DND-41 (cell line): ENCODE results near the gene LSG1.

Experiments used
- ATAC-seq: fragments of 200-7000 bp; cut with Tn5 transposase; 3 replicates; pipeline ENCODE4 v1.9.1; 2021; ENCODE audit warnings: low read depth; ENCODE audit not compliant: insufficient read depth
- DNase-seq: peaks from one replicate; pipeline ENCODE4 v3.0.0-alpha.2; 2020
- H2AFZ ChIP-seq: 2 replicates; pipeline ENCODE4 v1.6.0; 2012; ENCODE audit warnings: low read depth, low read length
- H3K27ac ChIP-seq: 2 replicates; pipeline ENCODE4 v1.5.1; 2012; ENCODE audit warnings: low read length, inconsistent platforms
- H3K27me3 ChIP-seq: fragments of 200-600 bp; sonication (generic); 2 replicates; pipeline ENCODE4 v1.6.0; 2012; ENCODE audit warnings: low read length, mild to moderate bottlenecking, inconsistent platforms; ENCODE audit not compliant: insufficient read depth, poor library complexity
- H3K36me3 ChIP-seq: 2 replicates; pipeline ENCODE4 v1.5.1; 2012; ENCODE audit warnings: low read length, inconsistent platforms; ENCODE audit not compliant: insufficient read depth
- H3K4me1 ChIP-seq: 2 replicates; pipeline ENCODE4 v1.5.1; 2012; ENCODE audit warnings: mild to moderate bottlenecking, low read length; ENCODE audit not compliant: insufficient read depth
- H3K4me2 ChIP-seq: 2 replicates; pipeline ENCODE4 v1.6.0; 2012; ENCODE audit warnings: mild to moderate bottlenecking, moderate library complexity, low read length, inconsistent platforms; ENCODE audit not compliant: insufficient read depth
- H3K4me3 ChIP-seq, 2 experiments: fragments of 200-600 bp in 1 of 2; shearing (Covaris generic) in 1 of 2; 2 replicates each; pipeline ENCODE4 v1.5.1; 2012 to 2016; ENCODE audit warnings: inconsistent platforms in 2 of 2, low read length in 2 of 2, mild to moderate bottlenecking in 2 of 2, low read depth in 1 of 2, moderate library complexity in 1 of 2
- H3K79me2 ChIP-seq: 2 replicates; pipeline ENCODE4 v1.6.0; 2012; ENCODE audit warnings: low read length, inconsistent platforms; ENCODE audit not compliant: insufficient read depth
- H3K9ac ChIP-seq: 2 replicates; pipeline ENCODE4 v1.6.0; 2012; ENCODE audit warnings: low read depth, mild to moderate bottlenecking, inconsistent platforms, low read length, moderate library complexity
- H3K9me3 ChIP-seq: 2 replicates; pipeline ENCODE4 v1.5.1; 2012; ENCODE audit warnings: low read length, moderate library complexity, mild to moderate bottlenecking, inconsistent platforms; ENCODE audit not compliant: insufficient read depth, severe bottlenecking
- H4K20me1 ChIP-seq: 2 replicates; pipeline ENCODE4 v1.6.0; 2012; ENCODE audit warnings: low read length; ENCODE audit not compliant: insufficient read depth
- EZH2 ChIP-seq: IDR thresholded peaks from 3 replicates; pipeline ENCODE4 v1.6.1; 2012; ENCODE audit warnings: borderline replicate concordance, low read depth, mild to moderate bottlenecking, moderate library complexity, low read length, inconsistent platforms; ENCODE audit not compliant: severe bottlenecking
- TF ChIP-seq, protein P1 (sequence below): IDR thresholded peaks from 2 replicates; pipeline ENCODE4 v1.5.1; 2012; ENCODE audit warnings: borderline replicate concordance, low read length, moderate library complexity, mild to moderate bottlenecking; ENCODE audit not compliant: poor library complexity, severe bottlenecking; ENCODE audit errors: extremely low read depth

Gene LSG1

DNA sequence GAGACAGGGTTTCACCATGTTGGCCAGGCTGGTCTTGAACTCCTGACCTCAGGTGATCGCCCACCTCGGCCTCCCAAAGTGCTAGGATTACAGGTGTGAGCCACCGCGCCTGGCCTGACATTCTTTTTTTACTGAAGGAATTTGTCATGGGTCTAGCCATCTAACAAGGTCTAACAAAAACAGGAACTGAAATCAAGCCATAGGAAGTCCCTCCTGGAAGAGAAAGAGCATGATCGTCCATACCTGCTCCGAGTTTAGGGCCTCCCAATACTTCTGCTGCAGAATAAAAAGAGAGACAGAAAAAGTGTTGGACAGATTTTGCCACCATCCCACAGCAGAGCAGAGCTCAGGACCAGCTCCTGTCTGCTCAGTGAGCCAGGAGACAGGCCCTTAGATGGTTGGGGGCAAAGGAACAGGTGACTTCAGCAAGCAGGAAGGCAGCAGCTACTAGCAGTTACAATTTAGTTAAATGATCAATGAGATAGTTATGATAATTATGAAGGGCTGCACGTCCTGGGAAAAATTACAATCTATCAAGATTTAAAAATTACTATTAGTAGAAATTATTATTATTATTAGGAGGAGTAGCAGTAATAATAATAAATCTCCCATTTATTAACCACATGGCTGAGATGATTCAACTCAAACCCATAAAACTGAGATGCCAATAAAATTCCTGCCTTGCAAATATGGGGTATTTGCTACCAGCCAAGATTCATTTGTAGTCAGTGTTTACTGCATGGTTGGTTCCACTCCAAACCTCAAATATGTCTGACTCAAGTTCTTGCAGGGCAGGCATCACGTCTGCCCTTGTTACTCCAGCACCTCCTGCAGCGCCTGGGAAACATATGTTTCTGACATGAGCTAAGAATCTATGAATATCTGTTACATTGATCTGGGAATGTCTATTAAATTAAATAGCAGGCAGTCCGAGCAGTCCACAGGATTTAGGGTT is 78.9 kb downstream of the LSG1 start:
- Histone ChIP-seq H4K20me1 (no peaks in the 10 kb centered on the region), H3K27ac (no peak overlapping the region), H3K36me3 (peaks cover 28% of the 10 kb centered on the region), H3K4me3 (no peak overlapping the region), H3K9ac (no peak overlapping the region), H3K9me3 (no peaks in the 10 kb centered on the region), H3K4me1 (peaks cover 5% of the 10 kb centered on the region), H3K27me3 (no peaks in the 10 kb centered on the region), H3K4me2 (no peak overlapping the region), H3K79me2 (no peaks in the 10 kb centered on the region), H2AFZ (no peak overlapping the region)
- ATAC-seq (no peak), DNase-seq (no peak)
- no peak for TF ChIP-seq EZH2
- TF ChIP-seq, protein P1, sequence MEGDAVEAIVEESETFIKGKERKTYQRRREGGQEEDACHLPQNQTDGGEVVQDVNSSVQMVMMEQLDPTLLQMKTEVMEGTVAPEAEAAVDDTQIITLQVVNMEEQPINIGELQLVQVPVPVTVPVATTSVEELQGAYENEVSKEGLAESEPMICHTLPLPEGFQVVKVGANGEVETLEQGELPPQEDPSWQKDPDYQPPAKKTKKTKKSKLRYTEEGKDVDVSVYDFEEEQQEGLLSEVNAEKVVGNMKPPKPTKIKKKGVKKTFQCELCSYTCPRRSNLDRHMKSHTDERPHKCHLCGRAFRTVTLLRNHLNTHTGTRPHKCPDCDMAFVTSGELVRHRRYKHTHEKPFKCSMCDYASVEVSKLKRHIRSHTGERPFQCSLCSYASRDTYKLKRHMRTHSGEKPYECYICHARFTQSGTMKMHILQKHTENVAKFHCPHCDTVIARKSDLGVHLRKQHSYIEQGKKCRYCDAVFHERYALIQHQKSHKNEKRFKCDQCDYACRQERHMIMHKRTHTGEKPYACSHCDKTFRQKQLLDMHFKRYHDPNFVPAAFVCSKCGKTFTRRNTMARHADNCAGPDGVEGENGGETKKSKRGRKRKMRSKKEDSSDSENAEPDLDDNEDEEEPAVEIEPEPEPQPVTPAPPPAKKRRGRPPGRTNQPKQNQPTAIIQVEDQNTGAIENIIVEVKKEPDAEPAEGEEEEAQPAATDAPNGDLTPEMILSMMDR: no peak
